Neutrophil (primary cell): ENCODE measurements around the gene ARHGAP25.

Experiments
- H3K27ac ChIP-seq: fragments of 200-600 bp; sonication (generic); 2 replicates; pipeline ENCODE4 v1.5.1; 2016; ENCODE audit warnings: mild to moderate bottlenecking, moderate library complexity
- H3K27me3 ChIP-seq: fragments of 200-600 bp; sonication (generic); 2 replicates; pipeline ENCODE4 v1.6.0; 2016; ENCODE audit warnings: mild to moderate bottlenecking
- H3K36me3 ChIP-seq: fragments of 200-600 bp; sonication (generic); 2 replicates; pipeline ENCODE4 v1.5.1; 2017
- H3K4me1 ChIP-seq, 2 experiments: fragments of 200-600 bp in 1 of 2; sonication (generic) in 1 of 2; 1 replicate in 1 of 2; 2 replicates in 1 of 2; pipeline versions ENCODE4 v1.5.1 to v1.6.1; 2013 to 2016; ENCODE audit warnings: low read depth in 1 of 2, low read length in 1 of 2, mild to moderate bottlenecking in 1 of 2, moderate library complexity in 1 of 2; ENCODE audit not compliant: control insufficient read depth in 1 of 2, insufficient read depth in 1 of 2
- H3K4me3 ChIP-seq, 2 experiments: fragments of 200-600 bp in 1 of 2; sonication (generic) in 1 of 2; 1 replicate in 1 of 2; 2 replicates in 1 of 2; pipeline ENCODE4 v1.5.1; 2013 to 2016; ENCODE audit warnings: low read depth in 1 of 2, low read length in 1 of 2, mild to moderate bottlenecking in 1 of 2, moderate library complexity in 1 of 2
- H3K9me3 ChIP-seq: fragments of 200-600 bp; sonication (generic); 2 replicates; pipeline ENCODE4 v1.5.1; 2016
- TF ChIP-seq, protein P1 (sequence below): fragments of 200-600 bp; sonication (generic); IDR thresholded peaks from 2 replicates; pipeline ENCODE4 v1.5.1; 2016; ENCODE audit warnings: antibody characterized with exemption

ARHGAP25 gene

DNA sequence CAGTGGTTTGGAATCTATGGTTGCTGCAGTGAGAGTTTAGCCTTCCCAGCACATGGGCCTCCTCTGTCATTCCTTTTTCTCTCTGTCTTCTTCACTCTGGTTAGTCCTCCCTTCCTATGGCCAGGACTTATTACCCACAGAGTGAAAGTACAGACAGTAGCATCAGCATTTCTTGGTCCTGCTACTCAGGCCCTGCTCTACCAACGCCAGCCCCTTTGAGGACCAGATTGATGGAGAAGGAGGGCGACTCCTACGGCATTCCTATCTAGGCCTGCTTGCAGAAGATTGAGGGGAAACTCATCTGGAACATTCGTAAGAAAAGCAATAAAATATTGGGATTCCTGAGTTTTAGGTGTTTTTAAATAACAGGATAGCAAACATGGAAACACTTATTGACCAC is 93.1 kb downstream of the ARHGAP25 start:
- Histone ChIP-seq H3K4me1 (peaks cover 51 to 53% of the 10 kb centered on the region in 2 experiments), H3K9me3 (no peaks in the 10 kb centered on the region), H3K27me3 (no peaks in the 10 kb centered on the region), H3K27ac (peak overlapping the region; percentile 98), H3K4me3 (no peak overlapping the region), H3K36me3 (peaks cover 58% of the 10 kb centered on the region)
- TF ChIP-seq, protein P1, sequence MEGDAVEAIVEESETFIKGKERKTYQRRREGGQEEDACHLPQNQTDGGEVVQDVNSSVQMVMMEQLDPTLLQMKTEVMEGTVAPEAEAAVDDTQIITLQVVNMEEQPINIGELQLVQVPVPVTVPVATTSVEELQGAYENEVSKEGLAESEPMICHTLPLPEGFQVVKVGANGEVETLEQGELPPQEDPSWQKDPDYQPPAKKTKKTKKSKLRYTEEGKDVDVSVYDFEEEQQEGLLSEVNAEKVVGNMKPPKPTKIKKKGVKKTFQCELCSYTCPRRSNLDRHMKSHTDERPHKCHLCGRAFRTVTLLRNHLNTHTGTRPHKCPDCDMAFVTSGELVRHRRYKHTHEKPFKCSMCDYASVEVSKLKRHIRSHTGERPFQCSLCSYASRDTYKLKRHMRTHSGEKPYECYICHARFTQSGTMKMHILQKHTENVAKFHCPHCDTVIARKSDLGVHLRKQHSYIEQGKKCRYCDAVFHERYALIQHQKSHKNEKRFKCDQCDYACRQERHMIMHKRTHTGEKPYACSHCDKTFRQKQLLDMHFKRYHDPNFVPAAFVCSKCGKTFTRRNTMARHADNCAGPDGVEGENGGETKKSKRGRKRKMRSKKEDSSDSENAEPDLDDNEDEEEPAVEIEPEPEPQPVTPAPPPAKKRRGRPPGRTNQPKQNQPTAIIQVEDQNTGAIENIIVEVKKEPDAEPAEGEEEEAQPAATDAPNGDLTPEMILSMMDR, result no peak

DNA sequence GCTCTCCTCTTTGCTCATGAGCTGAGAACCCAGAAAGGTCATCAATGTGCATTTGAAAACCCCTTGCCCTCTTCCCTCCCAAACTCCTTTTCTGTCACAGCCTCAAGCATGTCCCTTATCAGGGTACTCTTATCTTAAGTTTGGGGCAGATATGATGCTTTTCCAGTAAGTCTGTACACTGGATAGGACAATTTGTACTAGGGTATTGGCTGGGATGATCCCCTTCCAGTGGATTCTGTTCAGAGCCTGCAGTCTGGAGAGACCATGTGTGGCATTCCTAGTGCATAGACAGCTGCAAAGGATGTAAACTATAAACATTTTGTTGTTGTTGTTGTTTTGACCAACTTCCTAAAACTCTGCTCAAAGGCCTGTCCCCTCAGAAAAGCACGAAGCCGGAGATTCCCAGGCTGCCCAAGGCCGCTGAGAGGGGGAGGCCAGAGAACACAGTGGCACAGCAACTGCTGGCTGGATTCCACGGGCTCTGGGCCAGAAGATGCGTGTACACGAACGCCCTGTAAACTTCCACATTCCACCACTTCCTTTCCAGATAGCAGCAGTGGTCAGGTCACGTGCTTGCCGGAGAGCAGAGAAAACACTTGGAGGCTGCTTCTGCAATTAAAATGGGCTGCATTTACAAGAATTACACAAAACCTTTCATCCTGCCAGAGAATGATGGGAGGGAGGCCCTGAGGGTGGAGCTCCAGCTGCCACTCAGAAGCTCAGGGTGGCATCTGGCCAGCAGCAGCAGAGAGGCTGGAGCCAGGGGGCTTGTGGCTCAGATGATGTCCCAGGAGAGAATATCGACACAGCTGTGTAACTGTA is 94.5 kb downstream of the ARHGAP25 start:
- Histone ChIP-seq H3K27ac (peak overlapping the region; percentile 98), H3K4me1 (peaks cover 65 to 67% of the 10 kb centered on the region in 2 experiments), H3K9me3 (no peaks in the 10 kb centered on the region), H3K4me3 (peak overlapping the region; percentile 28 to 52), H3K27me3 (no peaks in the 10 kb centered on the region), H3K36me3 (peaks cover 44% of the 10 kb centered on the region)
- TF ChIP-seq, protein P1, result peak; percentile 71

GRCh38 chr2:68829749-68830148 is 95.1 kb downstream of the ARHGAP25 start:
- peak overlapping the region; percentile 98 for H3K27ac ChIP-seq

GRCh38 chr2:68831686-68832232 is 97.1 kb downstream of the ARHGAP25 start:
- peaks cover 17% of the 10 kb centered on the region for H3K36me3 ChIP-seq
- H3K4me1 ChIP-seq, result peaks cover 92 to 94% of the 10 kb centered on the region in 2 experiments
- no peak overlapping the region for H3K4me3 ChIP-seq
- H3K9me3 ChIP-seq, result no peaks in the 10 kb centered on the region
- peak overlapping the region; percentile 98 for H3K27ac ChIP-seq
- no peaks in the 10 kb centered on the region for H3K27me3 ChIP-seq
- TF ChIP-seq, protein P1, result no peak

More at GRCh38 chr2:68829749-68830148, 95.1 kb downstream of the ARHGAP25 start:
- TF ChIP-seq, protein P1, result no peak
- Histone ChIP-seq H3K4me3 (peak overlapping the region; percentile 28 to 52), H3K27me3 (no peaks in the 10 kb centered on the region), H3K36me3 (peaks cover 37% of the 10 kb centered on the region), H3K9me3 (no peaks in the 10 kb centered on the region), H3K4me1 (peaks cover 72 to 74% of the 10 kb centered on the region in 2 experiments)

DNA sequence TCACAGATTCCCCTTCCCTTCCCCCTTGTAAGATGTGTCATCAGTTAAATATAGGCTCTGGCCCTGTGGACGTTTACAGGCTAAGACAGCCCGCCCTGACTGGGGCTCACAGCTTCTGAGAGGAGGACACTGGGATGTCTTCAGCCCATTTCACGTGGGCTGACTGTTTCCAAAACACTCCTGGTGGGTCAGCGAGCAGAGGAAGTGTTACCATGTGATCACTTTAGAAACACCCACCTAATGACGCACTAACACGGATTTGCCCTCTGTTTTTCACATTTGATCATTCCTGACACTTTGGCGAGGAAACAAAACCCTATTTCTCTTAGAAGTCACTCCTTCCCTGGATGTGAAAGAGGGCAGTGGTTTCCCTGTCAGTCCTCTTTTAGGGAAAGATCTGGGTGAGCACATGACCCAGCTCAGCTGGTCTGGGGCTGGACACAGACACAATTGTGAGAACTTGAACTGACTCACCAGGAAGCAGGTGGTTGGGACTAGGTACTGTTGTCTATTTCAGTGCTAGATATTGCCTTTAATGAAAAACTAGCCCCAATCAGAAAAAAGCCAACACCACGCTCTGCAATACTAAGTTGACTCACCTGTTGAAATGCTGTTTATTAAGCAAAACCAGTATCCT is 97.7 kb downstream of the ARHGAP25 start:
- Histone ChIP-seq H3K27ac (peak overlapping the region; percentile 98), H3K9me3 (no peaks in the 10 kb centered on the region), H3K27me3 (no peaks in the 10 kb centered on the region), H3K4me1 (peaks cover 98 to 100% of the 10 kb centered on the region in 2 experiments), H3K4me3 (no peak overlapping the region), H3K36me3 (peaks cover 11% of the 10 kb centered on the region)
- TF ChIP-seq, protein P1, result no peak
